HG03045 (cell line): Measurements from ENCODE around the gene MARCKS.

ENCODE experiments used
- ATAC-seq: cut with Tn5 transposase; IDR thresholded peaks from one replicate; pipeline ENCODE4 v1.9.1; 2021; ENCODE audit warnings: mild to moderate bottlenecking, moderate library complexity; ENCODE audit not compliant: unreplicated experiment

Gene MARCKS

GRCh38 chr6:113856625-113857555, at the start of gene MARCKS:
MARCKS (plus strand) TSS chr6:113857345; CDS start chr6:113857746, 401 bp downstream.
- ATAC-seq, result peak; percentile 39

- peak; percentile 48 for ATAC-seq
Measured at GRCh38 chr6:113809826-113810225, 47.3 kb upstream of the MARCKS start.

- no peak for ATAC-seq
Measured at GRCh38 chr6:113813142-113813541, 44.0 kb upstream of the MARCKS start.

- ATAC-seq, result no peak
Measured at GRCh38 chr6:113818578-113818977, 38.6 kb upstream of the MARCKS start.

- ATAC-seq, result no peak
Measured at GRCh38 chr6:113819169-113819830, 37.8 kb upstream of the MARCKS start.

GRCh38 chr6:113820761-113821160, 36.4 kb upstream of the MARCKS start:
- no peak for ATAC-seq

- ATAC-seq, result no peak
Measured at GRCh38 chr6:113821445-113821844, 35.7 kb upstream of the MARCKS start.

GRCh38 chr6:113823916-113824315, 33.2 kb upstream of the MARCKS start:
- ATAC-seq, result no peak

GRCh38 chr6:113824411-113824810, 32.7 kb upstream of the MARCKS start:
- ATAC-seq, result no peak

- ATAC-seq, result no peak
Measured at GRCh38 chr6:113824866-113825265, 32.3 kb upstream of the MARCKS start.

GRCh38 chr6:113825781-113826180, 31.4 kb upstream of the MARCKS start:
- no peak for ATAC-seq

- no peak for ATAC-seq
Measured at GRCh38 chr6:113828984-113829695, 28.0 kb upstream of the MARCKS start.

GRCh38 chr6:113829696-113830045, 27.5 kb upstream of the MARCKS start:
- no peak for ATAC-seq

GRCh38 chr6:113830140-113830539, 27.0 kb upstream of the MARCKS start:
- ATAC-seq, result no peak

- ATAC-seq, result no peak
Measured at GRCh38 chr6:113833537-113833936, 23.6 kb upstream of the MARCKS start.

- ATAC-seq, result no peak
Measured at GRCh38 chr6:113837170-113837569, 20.0 kb upstream of the MARCKS start.

GRCh38 chr6:113842165-113842564, 15.0 kb upstream of the MARCKS start:
- ATAC-seq, result no peak

GRCh38 chr6:113843500-113844073, 13.6 kb upstream of the MARCKS start:
- ATAC-seq, result no peak

GRCh38 chr6:113846577-113846976, 10.6 kb upstream of the MARCKS start:
- ATAC-seq, result no peak

- no peak for ATAC-seq
Measured at GRCh38 chr6:113847447-113847846, 9.7 kb upstream of the MARCKS start.

- ATAC-seq, result no peak
Measured at GRCh38 chr6:113848280-113848679, 8.9 kb upstream of the MARCKS start.
